SK-MEL-5 (cell line): ENCODE data around the gene ADGRF4. TPM values are rescaled to one million over a fixed set of nuclear protein-coding genes. Genes with fewer than 3 reads are reported as not detected.

ENCODE experiments used
- DNase-seq: peaks from one replicate; pipeline ENCODE4 v3.0.0-alpha.2; 2016; ENCODE audit warnings: low read depth, low spot score
- in situ Hi-C: cut with HindIII; loops from 2 replicates; pipeline ENCODE4 v1.10.0; 2016; ENCODE audit warnings: low sequenced_read_pairs, high pct_unique_total_duplicates, low pct_unique_long_range_greater_than_20kb
- total RNA-seq: library from RNA; depleted of rRNA; stranded (reverse); fragments of >200 nt; shearing (Covaris generic); gene quantifications from 2 replicates; pipeline ENCODE4 v1.2.3, GENCODE V29; 2014; rRNA removed

The ADGRF4 gene
- total RNA-seq, 1 experiment from 2014 or later = 0.11 TPM

DNA sequence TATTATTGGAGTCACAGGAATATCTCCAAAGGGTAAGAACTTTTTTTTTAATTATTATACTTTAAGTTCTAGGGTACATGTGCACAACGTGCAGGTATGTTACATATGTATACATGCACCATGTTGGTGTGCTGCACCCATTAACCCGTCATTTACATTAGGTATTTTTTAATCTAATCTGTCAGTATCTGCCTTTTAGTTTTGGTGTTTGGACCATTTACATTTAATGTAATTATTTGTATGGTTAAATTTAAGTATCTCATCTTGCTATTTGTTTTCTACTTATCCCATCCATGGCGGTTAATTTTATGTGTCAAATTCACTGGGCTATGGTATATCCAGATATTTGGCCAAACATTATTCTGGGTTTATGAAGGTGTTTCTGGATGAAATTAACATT, 68.1 kb downstream of the ADGRF4 start:
- in situ Hi-C loops = no loop called here
- no peak for DNase-seq

DNA sequence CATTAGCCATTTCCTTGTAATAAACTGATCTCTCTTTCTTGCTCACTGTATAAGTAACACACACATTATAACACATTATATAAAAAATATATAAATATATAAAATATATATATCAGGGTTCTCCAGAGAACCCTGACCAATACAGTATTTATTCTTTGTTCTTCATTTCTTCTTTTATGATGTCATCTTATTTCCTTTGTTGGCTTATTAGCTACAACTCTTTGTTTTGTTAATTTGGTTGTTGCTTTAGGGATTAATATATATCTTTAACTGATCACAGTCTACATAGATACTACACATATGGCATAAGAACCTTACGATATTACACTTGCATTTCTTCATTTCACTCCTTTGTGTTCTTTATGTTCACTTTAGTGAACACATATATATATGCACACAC, 68.7 kb downstream of the ADGRF4 start:
- in situ Hi-C loops = no loop called here

DNA sequence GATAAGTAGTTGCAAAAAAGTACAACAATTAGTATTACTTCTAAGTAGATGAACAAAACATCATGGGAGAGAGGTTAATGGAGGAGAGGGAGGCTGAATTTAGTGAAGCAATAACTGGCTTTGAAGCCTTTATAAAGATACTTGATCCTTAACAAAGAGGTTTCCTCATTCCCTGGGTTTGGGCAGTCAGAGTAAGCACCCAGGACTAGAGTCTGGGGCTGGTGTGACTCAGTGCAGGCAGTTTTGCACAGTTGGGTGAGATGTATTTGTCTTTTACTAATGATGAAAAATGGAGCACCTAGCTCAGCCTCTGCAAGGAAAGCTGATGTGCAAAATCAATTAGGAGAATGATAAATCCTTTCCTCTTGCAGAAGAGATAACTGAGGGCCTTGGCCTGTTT, 71.6 kb downstream of the ADGRF4 start:
- DNase-seq = no peak
- in situ Hi-C loops = no loop called here

More for the DNA sequence above, 68.7 kb downstream of the ADGRF4 start:
- DNase-seq = no peak

Other genes with a start within 250 kb of the ADGRF4 start
- 26.5 and 29.9 TPM in 2 replicates for gene CD2AP, start 220.8 kb upstream of the ADGRF4 start, total RNA-seq
- not detected in 2 replicates for gene OPN5, start 83.5 kb downstream of the ADGRF4 start, total RNA-seq